Measurements from ENCODE around the gene POLR1C. TPM values are rescaled to one million over a fixed set of nuclear protein-coding genes. Genes with fewer than 3 reads are reported as not detected.

POLR1C gene
- total RNA-seq, 1 experiment from 2014 or later, result 84.6 TPM

DNA sequence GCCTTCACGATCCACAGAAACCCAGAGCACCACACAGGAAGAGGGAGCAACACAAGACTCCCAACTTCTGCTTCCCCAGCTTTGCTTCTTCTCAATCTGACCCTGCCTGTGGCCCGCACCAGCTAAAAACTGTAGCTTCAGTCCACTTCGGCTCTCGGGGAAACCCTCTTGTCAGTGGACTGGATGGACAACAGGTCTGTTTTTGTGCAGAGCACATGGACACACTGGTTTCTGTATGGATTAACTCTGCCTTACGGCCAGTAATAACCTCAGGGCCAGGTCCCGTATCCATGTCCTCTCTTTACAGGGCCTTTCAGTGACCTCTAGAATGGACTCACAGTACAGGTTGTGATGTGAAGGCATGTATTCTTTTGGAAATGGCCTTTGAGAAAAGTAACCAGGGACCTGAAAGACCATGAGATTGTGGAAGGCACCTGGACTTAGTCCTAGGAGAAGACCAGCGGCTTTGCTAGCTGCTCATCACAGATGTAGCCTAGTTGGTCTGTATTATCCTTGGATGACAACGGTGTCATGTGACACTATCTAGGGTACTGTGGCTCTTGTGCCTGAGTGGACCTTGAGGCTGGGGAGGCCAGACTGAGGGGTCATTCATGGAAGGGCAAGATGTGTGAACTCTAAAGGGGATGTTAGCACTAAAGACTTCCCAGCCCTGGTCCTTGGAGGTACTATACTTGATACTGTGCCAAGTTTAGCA, 5.8 kb downstream of the POLR1C start:
- Histone ChIP-seq H3K4me3 (replicated peaks in 1 of 2; ENCODE audit: low read depth in 1 of 2, low read length in 2 of 2) (no peak overlapping the region), H3K9me3 (ENCODE audit: control insufficient read depth in 1 of 2, insufficient read depth in 1 of 2, low read depth in 1 of 2, low read length in 2 of 2) (no peaks in the 10 kb centered on the region), H3K9ac (ENCODE audit: low read length) (no peak overlapping the region), H3K9me2 (ENCODE audit: insufficient read depth) (no peaks in the 10 kb centered on the region), H2AFZ (ENCODE audit: low read depth, low read length, poor library complexity, severe bottlenecking) (no peak overlapping the region), H3K4me1 (ENCODE audit: control insufficient read depth in 1 of 2, insufficient read depth in 2 of 2, low read length in 2 of 2) (peaks cover 6 to 9% of the 10 kb centered on the region in 2 experiments; a peak in 3 of 4 replicates), H3K27me3 (ENCODE audit: insufficient read depth, low read length) (no peaks in the 10 kb centered on the region), H4K20me1 (ENCODE audit: insufficient read depth) (0 out of 2 replicates have a peak, but pooled peaks cover 3% of the 10 kb centered on the region), H3K79me2 (ENCODE audit: insufficient read depth, low read length) (peaks cover 42% of the 10 kb centered on the region), H3K27ac (ENCODE audit: low read depth, low read length) (no peak overlapping the region), H3K36me3 (ENCODE audit: control insufficient read depth in 1 of 2, insufficient read depth in 2 of 2, low read length in 2 of 2) (peaks cover 65 to 90% of the 10 kb centered on the region in 2 experiments), H3K4me2 (ENCODE audit: low read length) (no peak overlapping the region)
- BruUV-seq (replicated peaks), result TSS peak; percentile 13
- ChIA-PET POLR2A (no interaction called here), CTCF (no interaction called here), RAD21 (ENCODE audit: low non-redundant PET in 1 of 2, low total read pairs in 2 of 2, uncharacterized antibody in 2 of 2, unreplicated experiment in 2 of 2) (no interaction called here)
- TF ChIP-seq JUND (IDR thresholded peaks at IDR 0.05), result no peak
- TF ChIP-seq TCF7L2 (IDR thresholded peaks at IDR 0.05; ENCODE audit: borderline replicate concordance, extremely low read depth, insufficient read depth, insufficient read length), result no peak
- no peak for TF ChIP-seq EZH2phosphoT487 (IDR thresholded peaks at IDR 0.05; ENCODE audit: borderline replicate concordance)
- no peak for TF ChIP-seq SIN3A (IDR thresholded peaks at IDR 0.05; ENCODE audit: low read depth)
- TF ChIP-seq ZNF274 (IDR thresholded peaks at IDR 0.05; ENCODE audit: low read depth, low read length), result no peak
- no peak for TF ChIP-seq ELF1 (IDR thresholded peaks at IDR 0.05; ENCODE audit: borderline replicate concordance, low read depth)
- no peak for TF ChIP-seq YY1 (IDR thresholded peaks at IDR 0.05; ENCODE audit: extremely low read depth, insufficient replicate concordance, low read depth, low read length)
- TF ChIP-seq POLR2AphosphoS5 (IDR thresholded peaks at IDR 0.05; ENCODE audit: low read depth, low read length), result no peak
- TF ChIP-seq ZFX (IDR thresholded peaks at IDR 0.05), result no peak
- TF ChIP-seq FOSL1 (IDR thresholded peaks at IDR 0.05; ENCODE audit: low read depth), result no peak
- TF ChIP-seq CBX3 (IDR thresholded peaks at IDR 0.05; ENCODE audit: low read depth), result no peak
- TF ChIP-seq SP1 (IDR thresholded peaks at IDR 0.05; ENCODE audit: low read depth), result no peak
- TF ChIP-seq EGR1 (IDR thresholded peaks at IDR 0.05; ENCODE audit: low read depth), result no peak
- TF ChIP-seq, protein P1, sequence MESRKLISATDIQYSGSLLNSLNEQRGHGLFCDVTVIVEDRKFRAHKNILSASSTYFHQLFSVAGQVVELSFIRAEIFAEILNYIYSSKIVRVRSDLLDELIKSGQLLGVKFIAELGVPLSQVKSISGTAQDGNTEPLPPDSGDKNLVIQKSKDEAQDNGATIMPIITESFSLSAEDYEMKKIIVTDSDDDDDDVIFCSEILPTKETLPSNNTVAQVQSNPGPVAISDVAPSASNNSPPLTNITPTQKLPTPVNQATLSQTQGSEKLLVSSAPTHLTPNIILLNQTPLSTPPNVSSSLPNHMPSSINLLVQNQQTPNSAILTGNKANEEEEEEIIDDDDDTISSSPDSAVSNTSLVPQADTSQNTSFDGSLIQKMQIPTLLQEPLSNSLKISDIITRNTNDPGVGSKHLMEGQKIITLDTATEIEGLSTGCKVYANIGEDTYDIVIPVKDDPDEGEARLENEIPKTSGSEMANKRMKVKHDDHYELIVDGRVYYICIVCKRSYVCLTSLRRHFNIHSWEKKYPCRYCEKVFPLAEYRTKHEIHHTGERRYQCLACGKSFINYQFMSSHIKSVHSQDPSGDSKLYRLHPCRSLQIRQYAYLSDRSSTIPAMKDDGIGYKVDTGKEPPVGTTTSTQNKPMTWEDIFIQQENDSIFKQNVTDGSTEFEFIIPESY (IDR thresholded peaks at IDR 0.05; ENCODE audit: extremely low read depth, insufficient replicate concordance, low read length), result no peak
- TF ChIP-seq CEBPB (IDR thresholded peaks at IDR 0.05; ENCODE audit: low read depth), result no peak
- peak; percentile 18; the same call in 1 of the 2 replicates for ATAC-seq
- DNase-seq (ENCODE audit: low read depth, low spot score), result no peak
- intact Hi-C loops (cut with micrococcal nuclease), result no loop called here

Measured in HCT116 (cell line).